PC-3 (cell line): Measurements from ENCODE around the gene NKAIN2. TPM values are rescaled to one million over a fixed set of nuclear protein-coding genes. Genes with fewer than 3 reads are reported as not detected.

Experiments used
- ATAC-seq: fragments of 200-7000 bp; cut with Tn5 transposase; 2 replicates; pipeline ENCODE4 v1.9.1; 2020; ENCODE audit warnings: mild to moderate bottlenecking, moderate library complexity
- BruUV-seq: library from RNA; stranded (reverse); fragments of 400-500 nt; replicated peaks from 2 replicates; lab custom pipeline; 2021; lab: Mats Ljungman, UMichigan
- CTCF ChIA-PET: fragments of 300-600 bp; sonication (Branson Sonifier 250); formaldehyde crosslinking; loops from one replicate; lab custom pipeline; 2022; ENCODE audit warnings: antibody characterized with exemption; lab: Charles Lee
- POLR2A ChIA-PET: fragments of 300-600 bp; sonication (Branson Sonifier 250); formaldehyde crosslinking; loops from one replicate; lab custom pipeline; 2022; ENCODE audit warnings: antibody characterized with exemption; ENCODE audit not compliant: unreplicated experiment; lab: Charles Lee
- DNase-seq: peaks from one replicate; pipeline ENCODE4 v3.0.0-alpha.2; 2015
- H2AFZ ChIP-seq: fragments of 300-600 bp; sonication (generic); 2 replicates; pipeline ENCODE4 v1.6.0; 2016; ENCODE audit warnings: antibody characterized with exemption, low read length
- H3F3A ChIP-seq: fragments of 300-600 bp; sonication (generic); one replicate; pipeline ENCODE4 v1.6.0; 2017; ENCODE audit warnings: antibody characterized with exemption, low read length, control low read depth, mild to moderate bottlenecking; ENCODE audit not compliant: unreplicated experiment
- H3K27ac ChIP-seq: fragments of 300-600 bp; sonication (generic); 2 replicates; pipeline ENCODE4 v1.5.1; 2016; ENCODE audit warnings: mild to moderate bottlenecking, low read length
- H3K27me3 ChIP-seq: fragments of 300-600 bp; sonication (generic); 2 replicates; pipeline ENCODE4 v1.6.1; 2016; ENCODE audit warnings: low read length, mixed read lengths
- H3K36me3 ChIP-seq: fragments of 300-600 bp; sonication (generic); 2 replicates; pipeline ENCODE4 v1.6.1; 2016; ENCODE audit warnings: low read depth, mixed run types, low read length, mixed read lengths
- H3K4me1 ChIP-seq: fragments of 300-600 bp; sonication (generic); 2 replicates; pipeline ENCODE4 v1.5.1; 2016; ENCODE audit warnings: low read length; ENCODE audit not compliant: insufficient read depth
- H3K4me2 ChIP-seq: fragments of 300-600 bp; sonication (generic); 2 replicates; pipeline ENCODE4 v1.6.0; 2016; ENCODE audit warnings: low read length
- H3K4me3 ChIP-seq: fragments of 300-600 bp; sonication (generic); 2 replicates; pipeline ENCODE4 v1.5.1; 2016; ENCODE audit warnings: mild to moderate bottlenecking, low read length, mixed read lengths
- H3K79me2 ChIP-seq: fragments of 300-600 bp; sonication (generic); 2 replicates; pipeline ENCODE4 v1.6.1; 2017; ENCODE audit warnings: low read length, mixed read lengths
- H3K9ac ChIP-seq: fragments of 300-600 bp; sonication (generic); 2 replicates; pipeline ENCODE4 v1.6.0; 2016; ENCODE audit warnings: mild to moderate bottlenecking, low read length
- H3K9me2 ChIP-seq: fragments of 300-600 bp; sonication (generic); replicated peaks from 2 replicates; pipeline ENCODE4 v1.6.1; 2016; ENCODE audit warnings: mixed run types, low read length, mixed read lengths
- H3K9me3 ChIP-seq: fragments of 300-600 bp; sonication (generic); 2 replicates; pipeline ENCODE4 v1.6.1; 2016; ENCODE audit warnings: low read length, mixed read lengths
- H4K20me1 ChIP-seq: fragments of 300-600 bp; sonication (generic); 2 replicates; pipeline ENCODE4 v1.6.1; 2016; ENCODE audit warnings: low read length, mixed read lengths
- EZH2 ChIP-seq: fragments of 300-600 bp; sonication (generic); IDR thresholded peaks from one replicate; pipeline ENCODE4 v1.6.1; 2017; ENCODE audit warnings: antibody characterized with exemption, mild to moderate bottlenecking, low read length; ENCODE audit not compliant: unreplicated experiment
- EZH2phosphoT487 ChIP-seq: fragments of 300-600 bp; sonication (generic); IDR thresholded peaks from 2 replicates; pipeline ENCODE4 v1.6.1; 2018; ENCODE audit warnings: mild to moderate bottlenecking, antibody characterized with exemption, low read length, borderline replicate concordance
- intact Hi-C: fragments of 100-400 bp; cut with micrococcal nuclease; formaldehyde crosslinking; loops from 2 replicates; pipeline ENCODE4 v1.9.0; 2023
- total RNA-seq: library from RNA; depleted of rRNA; stranded (reverse); fragments of >200 nt; gene quantifications from 2 replicates; pipeline ENCODE4 v1.2.3, GENCODE V29; 2014
- TF ChIP-seq, protein P1 (sequence below): fragments of 300-600 bp; sonication (generic); conservative IDR thresholded peaks from 2 replicates; pipeline ENCODE4 v1.5.1; 2017; ENCODE audit warnings: antibody characterized with exemption, low read depth, mild to moderate bottlenecking, low read length

The NKAIN2 gene
- total RNA-seq, 1 experiment from 2014 or later = not detected

DNA sequence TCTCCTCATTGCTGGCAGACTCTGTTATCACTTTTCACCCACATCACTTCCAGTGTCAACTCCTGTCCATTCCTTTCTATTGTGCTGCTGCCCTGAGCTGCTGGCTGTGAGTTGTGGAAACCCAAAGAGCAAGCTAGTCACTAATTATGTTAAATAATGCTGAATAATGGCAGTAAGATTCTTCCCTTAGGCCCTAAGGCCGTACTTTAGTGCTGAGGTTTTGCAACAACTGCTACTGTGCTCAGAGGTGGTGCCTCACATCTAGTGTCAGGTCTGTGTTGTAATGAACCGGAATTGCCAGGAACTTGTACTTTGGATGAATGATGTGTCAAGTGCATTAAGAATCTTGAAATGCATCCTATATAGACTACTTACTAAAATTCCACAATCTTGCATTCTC is 786.3 kb downstream of the NKAIN2 start:
- POLR2A ChIA-PET = no interaction called here
- CTCF ChIA-PET = no interaction called here
- H3F3A ChIP-seq = no peaks in the 10 kb centered on the region
- H3K4me3 ChIP-seq = no peak overlapping the region
- ATAC-seq (no peak), DNase-seq (no peak)
- no peaks in the 10 kb centered on the region for H3K36me3 ChIP-seq
- TF ChIP-seq EZH2 (no peak), EZH2phosphoT487 (no peak)
- TF ChIP-seq, protein P1, sequence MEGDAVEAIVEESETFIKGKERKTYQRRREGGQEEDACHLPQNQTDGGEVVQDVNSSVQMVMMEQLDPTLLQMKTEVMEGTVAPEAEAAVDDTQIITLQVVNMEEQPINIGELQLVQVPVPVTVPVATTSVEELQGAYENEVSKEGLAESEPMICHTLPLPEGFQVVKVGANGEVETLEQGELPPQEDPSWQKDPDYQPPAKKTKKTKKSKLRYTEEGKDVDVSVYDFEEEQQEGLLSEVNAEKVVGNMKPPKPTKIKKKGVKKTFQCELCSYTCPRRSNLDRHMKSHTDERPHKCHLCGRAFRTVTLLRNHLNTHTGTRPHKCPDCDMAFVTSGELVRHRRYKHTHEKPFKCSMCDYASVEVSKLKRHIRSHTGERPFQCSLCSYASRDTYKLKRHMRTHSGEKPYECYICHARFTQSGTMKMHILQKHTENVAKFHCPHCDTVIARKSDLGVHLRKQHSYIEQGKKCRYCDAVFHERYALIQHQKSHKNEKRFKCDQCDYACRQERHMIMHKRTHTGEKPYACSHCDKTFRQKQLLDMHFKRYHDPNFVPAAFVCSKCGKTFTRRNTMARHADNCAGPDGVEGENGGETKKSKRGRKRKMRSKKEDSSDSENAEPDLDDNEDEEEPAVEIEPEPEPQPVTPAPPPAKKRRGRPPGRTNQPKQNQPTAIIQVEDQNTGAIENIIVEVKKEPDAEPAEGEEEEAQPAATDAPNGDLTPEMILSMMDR = no peak
- H4K20me1 ChIP-seq = no peaks in the 10 kb centered on the region
- intact Hi-C loops = no loop called here
- H3K27ac ChIP-seq = no peak overlapping the region
- no peaks in the 10 kb centered on the region for H3K9me2 ChIP-seq
- no peaks in the 10 kb centered on the region for H3K79me2 ChIP-seq
- H3K9ac ChIP-seq = no peak overlapping the region
- H3K4me1 ChIP-seq = no peaks in the 10 kb centered on the region
- H3K4me2 ChIP-seq = no peak overlapping the region
- H3K9me3 ChIP-seq = no peaks in the 10 kb centered on the region
- no TSS peak for BruUV-seq
- no peaks in the 10 kb centered on the region for H3K27me3 ChIP-seq
- no peak overlapping the region for H2AFZ ChIP-seq

DNA sequence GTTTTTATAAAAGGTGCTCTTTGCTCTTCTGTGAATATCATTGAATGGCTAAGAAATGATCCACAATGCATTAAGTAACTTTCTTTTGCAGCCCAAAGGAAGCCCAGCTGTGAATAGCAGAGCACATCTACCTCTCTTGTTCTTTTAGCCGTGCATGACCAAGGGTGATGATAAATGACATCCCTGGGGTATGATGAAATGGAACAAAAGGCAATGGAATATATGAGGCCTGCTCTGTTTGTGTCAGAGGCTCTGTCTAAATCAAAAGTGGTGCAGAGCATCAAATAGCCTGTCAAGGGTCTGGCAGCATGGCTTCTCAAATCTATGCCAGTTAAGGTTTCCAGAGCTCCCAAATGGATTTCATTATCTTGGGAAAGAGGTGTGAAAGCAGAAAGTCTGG is 796.0 kb downstream of the NKAIN2 start:
- no peaks in the 10 kb centered on the region for H3K79me2 ChIP-seq
- H4K20me1 ChIP-seq = no peaks in the 10 kb centered on the region
- H3K9ac ChIP-seq = no peak overlapping the region
- H3F3A ChIP-seq = no peaks in the 10 kb centered on the region
- DNase-seq (no peak), ATAC-seq (no peak)
- intact Hi-C loops = no loop called here
- ChIA-PET CTCF (no interaction called here), POLR2A (no interaction called here)
- H3K27me3 ChIP-seq = no peaks in the 10 kb centered on the region
- H3K27ac ChIP-seq = no peak overlapping the region
- BruUV-seq = no TSS peak
- H3K4me1 ChIP-seq = no peaks in the 10 kb centered on the region
- no peak for TF ChIP-seq EZH2phosphoT487
- TF ChIP-seq, protein P1 = no peak
- H3K4me3 ChIP-seq = no peak overlapping the region
- H3K9me3 ChIP-seq = no peaks in the 10 kb centered on the region
- H3K36me3 ChIP-seq = no peaks in the 10 kb centered on the region
- H2AFZ ChIP-seq = no peak overlapping the region
- no peak overlapping the region for H3K4me2 ChIP-seq
- H3K9me2 ChIP-seq = no peaks in the 10 kb centered on the region

DNA sequence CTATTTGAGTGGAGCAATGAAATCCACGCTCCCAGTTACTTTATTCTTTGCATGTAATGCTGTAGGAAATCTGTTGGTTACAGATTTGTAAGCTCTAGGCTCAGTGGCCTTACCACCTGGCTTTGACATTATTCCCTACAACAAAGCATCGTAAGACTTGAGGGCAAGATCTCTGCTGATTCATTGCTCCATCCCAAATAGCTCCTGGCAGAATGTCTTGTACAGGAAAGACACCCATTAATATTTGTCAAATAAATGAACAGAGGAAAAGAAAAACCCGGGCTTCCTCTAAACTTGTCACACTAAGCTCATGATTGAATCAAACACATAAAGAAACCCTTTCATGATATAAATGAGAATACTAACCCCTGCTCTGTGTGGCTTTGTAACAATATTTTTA is 801.1 kb downstream of the NKAIN2 start:
- intact Hi-C loops = no loop called here
- Histone ChIP-seq H3K27me3 (peaks cover 3% of the 10 kb centered on the region; the same call in 1 of the 2 replicates), H2AFZ (no peak overlapping the region), H3K36me3 (no peaks in the 10 kb centered on the region), H4K20me1 (no peaks in the 10 kb centered on the region), H3K27ac (no peak overlapping the region), H3K4me2 (no peak overlapping the region), H3F3A (no peaks in the 10 kb centered on the region), H3K9ac (no peak overlapping the region), H3K79me2 (no peaks in the 10 kb centered on the region), H3K4me1 (no peaks in the 10 kb centered on the region), H3K9me2 (no peaks in the 10 kb centered on the region), H3K4me3 (no peak overlapping the region), H3K9me3 (no peaks in the 10 kb centered on the region)
- DNase-seq = no peak
- no TSS peak for BruUV-seq
- TF ChIP-seq EZH2 (no peak), EZH2phosphoT487 (no peak)
- TF ChIP-seq, protein P1 = no peak
- ATAC-seq = no peak
- CTCF ChIA-PET = no interaction called here
- POLR2A ChIA-PET = no interaction called here
